Measurements from ENCODE around the gene BACH2.

DNA sequence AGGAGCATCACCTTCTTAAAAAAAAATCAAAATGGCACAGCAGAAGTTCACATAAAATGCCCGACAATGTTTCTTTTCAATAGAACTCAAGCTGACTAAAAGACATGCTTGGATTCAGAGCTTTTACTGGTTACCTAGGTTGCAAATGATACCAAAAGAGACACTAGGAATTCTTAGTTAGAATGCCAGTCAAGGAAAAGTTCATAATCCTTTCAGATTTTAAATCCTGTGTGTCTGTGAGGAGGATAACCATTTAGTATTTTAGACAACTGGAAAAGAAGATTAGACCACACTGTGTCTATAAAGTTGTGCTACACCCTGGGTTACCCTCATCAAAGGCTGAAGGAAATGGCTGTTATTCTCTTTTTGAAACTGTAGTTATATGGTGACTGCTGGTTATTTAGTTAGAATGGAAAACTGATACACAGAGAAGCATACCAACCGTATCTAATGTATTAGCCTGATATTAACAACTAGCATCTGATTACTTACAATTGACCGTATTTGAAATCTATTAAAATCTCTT lies 262.8 kb downstream of the BACH2 start:
- TF ChIP-seq, protein P1, sequence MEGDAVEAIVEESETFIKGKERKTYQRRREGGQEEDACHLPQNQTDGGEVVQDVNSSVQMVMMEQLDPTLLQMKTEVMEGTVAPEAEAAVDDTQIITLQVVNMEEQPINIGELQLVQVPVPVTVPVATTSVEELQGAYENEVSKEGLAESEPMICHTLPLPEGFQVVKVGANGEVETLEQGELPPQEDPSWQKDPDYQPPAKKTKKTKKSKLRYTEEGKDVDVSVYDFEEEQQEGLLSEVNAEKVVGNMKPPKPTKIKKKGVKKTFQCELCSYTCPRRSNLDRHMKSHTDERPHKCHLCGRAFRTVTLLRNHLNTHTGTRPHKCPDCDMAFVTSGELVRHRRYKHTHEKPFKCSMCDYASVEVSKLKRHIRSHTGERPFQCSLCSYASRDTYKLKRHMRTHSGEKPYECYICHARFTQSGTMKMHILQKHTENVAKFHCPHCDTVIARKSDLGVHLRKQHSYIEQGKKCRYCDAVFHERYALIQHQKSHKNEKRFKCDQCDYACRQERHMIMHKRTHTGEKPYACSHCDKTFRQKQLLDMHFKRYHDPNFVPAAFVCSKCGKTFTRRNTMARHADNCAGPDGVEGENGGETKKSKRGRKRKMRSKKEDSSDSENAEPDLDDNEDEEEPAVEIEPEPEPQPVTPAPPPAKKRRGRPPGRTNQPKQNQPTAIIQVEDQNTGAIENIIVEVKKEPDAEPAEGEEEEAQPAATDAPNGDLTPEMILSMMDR (optimal IDR thresholded peaks at IDR 0.05 in 1 of 3, IDR thresholded peaks at IDR 0.05 in 1 of 3, conservative IDR thresholded peaks at IDR 0.05 in 1 of 3; ENCODE audit: extremely low read depth in 1 of 3, insufficient read depth in 2 of 3, low read length in 3 of 3), result no peak
- TF ChIP-seq EZH2 (IDR thresholded peaks at IDR 0.05; ENCODE audit: low read length), result no peak

Measured in keratinocyte (primary cell).